Measurements from ENCODE around the gene PRDX5.
"Not testable (repeated sequence)": the region's sequence is repeated elsewhere in the genome, so short reads cannot be mapped to it uniquely, and the experiment has no call there.

Gene PRDX5

GRCh38 chr11:64304316-64305072, 13.4 kb upstream of the PRDX5 start:
- peak; percentile 91 for TF ChIP-seq CTCF (IDR thresholded peaks at IDR 0.05; ENCODE audit: extremely low read depth, missing control alignments)
- DNase-seq (ENCODE audit: low spot score): peak; percentile 88

GRCh38 chr11:64305075-64305690, 12.7 kb upstream of the PRDX5 start, which contains the start of gene ESRRA:
TSS of gene ESRRA (plus strand) at chr11:64305524. CDS start at chr11:64307180, 1,656 bp downstream.
- peak; percentile 100 for DNase-seq (ENCODE audit: low spot score)
- TF ChIP-seq CTCF (IDR thresholded peaks at IDR 0.05; ENCODE audit: extremely low read depth, missing control alignments): no peak

GRCh38 chr11:64305691-64306562, 12.0 kb upstream of the PRDX5 start:
- peak; percentile 69 for DNase-seq (ENCODE audit: low spot score)
- TF ChIP-seq CTCF (IDR thresholded peaks at IDR 0.05; ENCODE audit: extremely low read depth, missing control alignments): peak; percentile 30

GRCh38 chr11:64306563-64306875, 11.4 kb upstream of the PRDX5 start:
- TF ChIP-seq CTCF (IDR thresholded peaks at IDR 0.05; ENCODE audit: extremely low read depth, missing control alignments): no peak
- DNase-seq (ENCODE audit: low spot score): no peak

- DNase-seq (ENCODE audit: low spot score): no peak
- TF ChIP-seq CTCF (IDR thresholded peaks at IDR 0.05; ENCODE audit: extremely low read depth, missing control alignments): no peak
Observed at GRCh38 chr11:64306876-64307622, 10.9 kb upstream of the PRDX5 start.

GRCh38 chr11:64307795-64308194, 10.1 kb upstream of the PRDX5 start:
- not testable (repeated sequence) for DNase-seq (ENCODE audit: low spot score)

GRCh38 chr11:64312947-64313346, 5.0 kb upstream of the PRDX5 start:
- no peak for DNase-seq (ENCODE audit: low spot score)
- TF ChIP-seq CTCF (IDR thresholded peaks at IDR 0.05; ENCODE audit: extremely low read depth, missing control alignments): no peak

Measured in GM20000 (cell line).